ENCODE measurements around the gene UST. TPM values are rescaled to one million over a fixed set of nuclear protein-coding genes. Genes with fewer than 3 reads are reported as not detected.

UST gene
- total RNA-seq, 1 experiment from 2014 or later = 6.1 TPM

- TF ChIP-seq REST (IDR thresholded peaks at IDR 0.05; ENCODE audit: low read depth) (no peak), ATF3 (IDR thresholded peaks at IDR 0.05) (no peak), RAD21 (IDR thresholded peaks at IDR 0.05; ENCODE audit: low read depth) (no peak), ELF1 (IDR thresholded peaks at IDR 0.05; ENCODE audit: borderline replicate concordance, low read depth) (no peak), TCF7L2 (IDR thresholded peaks at IDR 0.05; ENCODE audit: borderline replicate concordance, extremely low read depth, insufficient read depth, insufficient read length) (no peak)
Measured at GRCh38 chr6:148954461-148954860, 207.6 kb downstream of the UST start (continued).

GRCh38 chr6:148954934-148955333 lies 208.1 kb downstream of the UST start:
- ATAC-seq = no peak
- CTCF ChIA-PET = interaction anchor here (1.0 kb wide), 1 partner anchor 377 kb away, joined by 5 read pairs; no protein-coding TSS in a partner anchor
- intact Hi-C loops (cut with micrococcal nuclease) = no loop called here
- H2AFZ ChIP-seq (ENCODE audit: low read depth, low read length, poor library complexity, severe bottlenecking) = no peak overlapping the region
- no peak overlapping the region for H3K9ac ChIP-seq (ENCODE audit: low read length)
- H3K27ac ChIP-seq (ENCODE audit: low read depth, low read length) = no peak overlapping the region
- H3K36me3 ChIP-seq (ENCODE audit: control insufficient read depth in 1 of 2, insufficient read depth in 2 of 2, low read length in 2 of 2) = no peaks in the 10 kb centered on the region
- RAD21 ChIA-PET (ENCODE audit: low non-redundant PET in 1 of 2, low total read pairs in 2 of 2, uncharacterized antibody in 2 of 2, unreplicated experiment in 2 of 2) = no interaction called here
- no TSS peak for BruUV-seq (replicated peaks)
- no peaks in the 10 kb centered on the region for H3K9me2 ChIP-seq (ENCODE audit: insufficient read depth)
- H3K9me3 ChIP-seq (ENCODE audit: control insufficient read depth in 1 of 2, insufficient read depth in 1 of 2, low read depth in 1 of 2, low read length in 2 of 2) = no peaks in the 10 kb centered on the region
- no peaks in the 10 kb centered on the region for H4K20me1 ChIP-seq (ENCODE audit: insufficient read depth)
- H3K4me1 ChIP-seq (ENCODE audit: control insufficient read depth in 1 of 2, insufficient read depth in 2 of 2, low read length in 2 of 2) = no peaks in the 10 kb centered on the region
- POLR2A ChIA-PET = no interaction called here
- no peaks in the 10 kb centered on the region for H3K79me2 ChIP-seq (ENCODE audit: insufficient read depth, low read length)
- no peaks in the 10 kb centered on the region for H3K27me3 ChIP-seq (ENCODE audit: insufficient read depth, low read length)
- no peak overlapping the region for H3K4me2 ChIP-seq (ENCODE audit: low read length)
- TF ChIP-seq POLR2AphosphoS5 (IDR thresholded peaks at IDR 0.05; ENCODE audit: low read depth, low read length) = no peak
- no peak for TF ChIP-seq YY1 (IDR thresholded peaks at IDR 0.05; ENCODE audit: extremely low read depth, insufficient replicate concordance, low read depth, low read length)
- TF ChIP-seq ZFX (IDR thresholded peaks at IDR 0.05) = no peak
- no peak for DNase-seq (ENCODE audit: low read depth, low spot score)
- no peak overlapping the region for H3K4me3 ChIP-seq (replicated peaks in 1 of 2; ENCODE audit: low read depth in 1 of 2, low read length in 2 of 2)
